AG04449 (cell line): ENCODE results near the gene COMMD6.

Experiments
- CTCF ChIA-PET: fragments of 350-600 bp; formaldehyde crosslinking; extraction: SDS; loops from one replicate; lab custom pipeline; 2021; ENCODE audit warnings: antibody characterized with exemption; lab: Yijun Ruan, JAX
- POLR2A ChIA-PET: fragments of 400-600, 350-600 bp; formaldehyde crosslinking; extraction: SDS; loops from one replicate; lab custom pipeline; 2020; ENCODE audit warnings: antibody characterized with exemption, inconsistent platforms; lab: Yijun Ruan, JAX
- DNase-seq: peaks from one replicate; pipeline ENCODE4 v3.0.0-alpha.2; 2010; ENCODE audit warnings: low read depth, low spot score
- H3K4me3 ChIP-seq: 2 replicates; pipeline ENCODE4 v1.5.1; 2011; ENCODE audit warnings: low read depth, mild to moderate bottlenecking, control low read depth, low read length
- TF ChIP-seq, protein P1 (sequence below): IDR thresholded peaks from one replicate; pipeline ENCODE4 v1.5.1; 2011; ENCODE audit warnings: mild to moderate bottlenecking, moderate library complexity, low read length, control low read depth, inconsistent platforms; ENCODE audit not compliant: insufficient read depth; ENCODE audit errors: missing control alignments

The COMMD6 gene

DNA sequence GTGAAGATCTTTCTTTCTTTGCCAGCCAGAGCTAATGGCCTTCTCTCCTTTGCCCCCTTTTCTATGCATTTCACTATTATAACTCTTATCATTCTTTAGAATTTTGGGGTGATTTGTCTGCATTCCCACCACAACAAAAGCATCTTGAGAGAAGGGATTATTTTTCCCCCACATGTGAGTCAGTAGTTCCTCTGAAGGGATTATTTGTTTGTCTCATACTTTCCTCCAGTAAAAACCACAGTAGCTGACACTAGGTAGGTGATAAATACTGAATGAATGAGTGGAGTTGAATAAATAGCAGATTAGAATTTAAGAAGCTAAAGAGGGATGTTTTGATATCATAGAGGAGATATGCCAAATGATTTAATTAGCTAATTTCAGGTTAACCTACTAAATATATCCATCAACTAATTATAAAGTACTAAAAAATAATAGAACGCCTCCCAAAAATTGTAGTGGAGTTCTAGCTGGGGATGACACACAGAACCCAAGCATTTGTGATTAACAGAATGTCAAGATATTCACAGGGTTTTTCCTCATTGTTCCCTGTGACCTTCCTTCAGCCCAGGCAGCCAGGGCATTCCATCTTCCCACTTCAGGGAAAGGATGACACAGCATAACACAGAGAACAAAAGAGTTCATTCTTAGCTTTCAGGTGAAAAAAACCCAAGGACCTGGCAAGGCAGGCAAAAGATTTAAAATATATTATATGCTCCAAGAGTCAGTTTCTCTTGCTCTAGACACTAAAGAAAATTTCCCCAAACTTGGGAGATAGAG, 52.2 kb downstream of the COMMD6 start:
- CTCF ChIA-PET = interaction anchor here (0.9 to 5.4 kb wide), 7 partner anchors 10 to 113 kb away, joined by 3 to 44 read pairs (median 4); no protein-coding TSS in a partner anchor
- POLR2A ChIA-PET = no interaction called here
- no peak overlapping the region for H3K4me3 ChIP-seq
- TF ChIP-seq, protein P1, sequence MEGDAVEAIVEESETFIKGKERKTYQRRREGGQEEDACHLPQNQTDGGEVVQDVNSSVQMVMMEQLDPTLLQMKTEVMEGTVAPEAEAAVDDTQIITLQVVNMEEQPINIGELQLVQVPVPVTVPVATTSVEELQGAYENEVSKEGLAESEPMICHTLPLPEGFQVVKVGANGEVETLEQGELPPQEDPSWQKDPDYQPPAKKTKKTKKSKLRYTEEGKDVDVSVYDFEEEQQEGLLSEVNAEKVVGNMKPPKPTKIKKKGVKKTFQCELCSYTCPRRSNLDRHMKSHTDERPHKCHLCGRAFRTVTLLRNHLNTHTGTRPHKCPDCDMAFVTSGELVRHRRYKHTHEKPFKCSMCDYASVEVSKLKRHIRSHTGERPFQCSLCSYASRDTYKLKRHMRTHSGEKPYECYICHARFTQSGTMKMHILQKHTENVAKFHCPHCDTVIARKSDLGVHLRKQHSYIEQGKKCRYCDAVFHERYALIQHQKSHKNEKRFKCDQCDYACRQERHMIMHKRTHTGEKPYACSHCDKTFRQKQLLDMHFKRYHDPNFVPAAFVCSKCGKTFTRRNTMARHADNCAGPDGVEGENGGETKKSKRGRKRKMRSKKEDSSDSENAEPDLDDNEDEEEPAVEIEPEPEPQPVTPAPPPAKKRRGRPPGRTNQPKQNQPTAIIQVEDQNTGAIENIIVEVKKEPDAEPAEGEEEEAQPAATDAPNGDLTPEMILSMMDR = no peak
- DNase-seq = peak; percentile 21

DNA sequence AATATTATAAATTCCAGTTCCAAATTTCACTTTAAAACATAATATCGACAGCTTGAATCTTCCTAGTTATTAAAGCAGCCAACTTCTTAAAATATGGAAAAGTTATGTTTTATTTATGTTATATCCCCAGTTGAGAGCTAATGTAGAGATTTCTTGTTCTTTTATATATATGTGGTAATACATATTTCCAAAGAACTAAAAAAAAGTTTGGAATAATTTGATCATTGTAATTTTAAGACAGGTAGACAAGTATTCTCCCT, 54.9 kb downstream of the COMMD6 start:
- DNase-seq = no peak
- TF ChIP-seq, protein P1 = no peak
- CTCF ChIA-PET = interaction anchor here (0.7 to 5.4 kb wide), 26 partner anchors 9 to 146 kb away, joined by 3 to 44 read pairs (median 7); partner anchors contain the start of genes COMMD6 and UCHL3
- H3K4me3 ChIP-seq = peak overlapping the region; percentile 70
- POLR2A ChIA-PET = interaction anchor here (1.1 to 1.7 kb wide), 3 partner anchors 13 to 117 kb away, joined by 3 to 5 read pairs (median 5); partner anchors contain the start of gene COMMD6

DNA sequence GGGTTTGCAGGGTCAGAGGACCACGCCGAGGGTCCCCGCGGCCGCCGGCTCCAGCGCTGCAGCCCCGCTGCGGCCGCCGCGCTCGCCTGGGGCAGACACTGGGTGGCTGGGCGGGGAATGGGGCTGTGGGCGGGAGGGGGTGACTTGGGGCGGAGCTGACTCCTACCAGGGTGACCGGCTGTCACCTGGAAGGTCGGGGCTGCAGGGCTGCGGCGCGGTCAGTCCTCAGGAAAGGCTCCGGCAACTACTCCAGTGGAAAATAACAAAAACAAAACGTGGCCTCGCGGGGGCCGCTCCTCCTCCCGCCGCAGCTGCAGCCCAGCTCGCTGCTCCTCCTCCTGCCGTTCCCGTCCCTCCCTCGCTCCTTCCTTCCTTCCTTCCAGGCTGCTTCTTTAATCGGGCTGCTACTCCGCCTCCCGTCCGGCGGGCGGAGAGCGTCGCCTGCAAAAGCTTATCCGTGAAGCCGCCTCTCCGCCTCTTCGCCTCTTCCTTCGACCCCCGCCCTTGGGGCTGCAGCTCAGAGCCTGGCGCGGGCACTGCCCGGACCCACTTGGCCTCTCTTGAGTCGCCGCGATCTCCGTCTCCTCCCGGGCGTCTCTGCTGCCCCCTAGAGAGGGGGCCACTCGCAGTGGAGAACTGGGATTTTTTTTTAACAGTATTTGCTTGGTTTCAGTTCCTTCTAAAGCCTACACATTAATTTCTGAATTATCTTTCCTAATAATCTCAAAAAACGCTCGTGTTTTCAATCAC, 55.4 kb downstream of the COMMD6 start, which contains the start of gene TBC1D4:
Gene TBC1D4 (minus strand): TSS at position 100 of the 750 bp plus-strand sequence. CDS start 402 bp downstream, outside the sequence.
- H3K4me3 ChIP-seq = peak within 1 kb of the TSS; percentile 70
- TF ChIP-seq, protein P1 = peak; percentile 61
- peak; percentile 44 for DNase-seq
- ChIA-PET POLR2A (interaction anchor here (1.1 to 1.7 kb wide), 4 partner anchors 14 to 117 kb away, joined by 3 to 5 read pairs (median 4); partner anchors contain the start of gene COMMD6), CTCF (interaction anchor here (0.6 to 5.4 kb wide), 36 partner anchors 9 to 158 kb away, joined by 3 to 44 read pairs (median 4); partner anchors contain the start of genes COMMD6 and UCHL3)

DNA sequence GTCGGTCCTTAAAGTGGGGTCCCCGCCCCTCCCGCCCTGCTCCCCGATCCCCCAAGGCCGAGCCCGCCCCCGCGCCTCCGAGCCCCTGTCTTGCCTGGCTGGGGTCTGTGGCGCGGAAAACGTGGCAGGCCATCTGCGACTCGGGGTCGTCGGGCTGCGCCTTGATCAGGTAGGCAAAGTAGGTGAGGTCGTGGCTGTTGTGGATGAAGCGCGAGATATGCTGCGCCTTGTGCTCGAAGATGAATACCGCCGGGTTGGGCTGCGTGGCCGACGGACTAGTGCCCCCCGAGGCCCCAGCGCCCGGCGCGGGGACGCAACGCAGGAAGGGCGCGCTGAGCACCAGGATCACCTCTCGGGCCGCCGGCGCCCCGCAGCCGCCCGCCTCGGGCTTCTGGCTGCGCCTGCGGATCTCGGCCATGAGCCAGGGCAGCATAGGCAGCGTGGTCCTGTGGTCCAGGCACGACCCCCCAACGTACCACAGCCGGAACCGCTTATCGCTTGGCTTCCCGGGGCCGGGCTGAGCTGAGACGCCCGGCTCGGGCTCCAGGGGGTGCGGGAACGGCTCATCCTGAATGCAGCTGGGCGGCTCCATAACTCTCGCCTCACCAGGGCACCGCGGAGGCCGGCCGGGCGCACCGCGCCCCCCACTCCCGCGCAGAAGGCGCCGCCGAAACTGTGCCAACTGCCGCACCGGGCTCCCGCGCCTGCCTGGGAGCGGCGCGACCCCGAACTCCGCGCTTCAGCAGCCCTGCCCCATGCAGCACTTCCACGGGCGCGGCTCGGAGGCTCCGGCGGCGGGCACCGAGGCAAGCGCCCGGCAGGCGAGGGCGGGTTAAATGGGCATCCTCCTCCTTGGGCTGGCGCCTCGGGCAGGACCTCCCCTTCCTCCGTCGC, 56.2 kb downstream of the COMMD6 start:
- CTCF ChIA-PET = interaction anchor here (0.7 to 5.4 kb wide), 26 partner anchors 10 to 151 kb away, joined by 3 to 44 read pairs (median 6); partner anchors contain the start of genes COMMD6 and UCHL3
- no peak for DNase-seq
- peak overlapping the region; percentile 70 for H3K4me3 ChIP-seq
- POLR2A ChIA-PET = interaction anchor here (1.1 to 1.7 kb wide), 4 partner anchors 14 to 116 kb away, joined by 3 to 5 read pairs (median 4); partner anchors contain the start of gene COMMD6
- TF ChIP-seq, protein P1 = no peak

DNA sequence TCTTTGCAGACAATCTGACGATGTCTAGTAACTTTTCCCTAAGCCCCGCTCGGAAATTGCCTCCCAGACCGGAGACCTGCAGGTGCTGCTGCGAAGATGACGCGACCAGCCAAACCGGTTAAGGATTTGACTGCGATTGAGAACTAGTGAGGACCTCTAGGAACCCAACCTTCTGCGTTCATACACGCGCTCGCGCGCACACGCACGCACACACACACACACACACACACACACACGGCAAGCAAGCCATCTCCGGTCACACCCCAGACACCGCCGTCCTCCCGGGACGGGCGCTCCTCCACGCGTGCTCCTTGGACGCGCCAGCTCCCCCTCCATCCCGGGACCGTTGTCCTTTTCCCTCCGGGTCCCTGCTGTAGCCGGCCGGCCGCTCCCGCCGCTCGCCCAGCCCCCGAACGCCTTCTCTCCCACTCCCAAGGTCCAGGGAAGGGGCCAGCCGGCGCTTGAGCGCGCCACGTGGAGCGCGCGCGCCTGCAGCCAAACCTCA, 56.9 kb downstream of the COMMD6 start:
- TF ChIP-seq, protein P1 = no peak
- H3K4me3 ChIP-seq = peak overlapping the region; percentile 70
- DNase-seq = no peak
- CTCF ChIA-PET = interaction anchor here (1.0 to 1.7 kb wide), 3 partner anchors 61 to 123 kb away, joined by 3 to 4 read pairs (median 4); no protein-coding TSS in a partner anchor
- POLR2A ChIA-PET = no interaction called here
